ENCODE measurements around the gene SUCLG2.
A peak's percentile ranks its signal among the peaks of the same experiment; 100 is the strongest.

DNA sequence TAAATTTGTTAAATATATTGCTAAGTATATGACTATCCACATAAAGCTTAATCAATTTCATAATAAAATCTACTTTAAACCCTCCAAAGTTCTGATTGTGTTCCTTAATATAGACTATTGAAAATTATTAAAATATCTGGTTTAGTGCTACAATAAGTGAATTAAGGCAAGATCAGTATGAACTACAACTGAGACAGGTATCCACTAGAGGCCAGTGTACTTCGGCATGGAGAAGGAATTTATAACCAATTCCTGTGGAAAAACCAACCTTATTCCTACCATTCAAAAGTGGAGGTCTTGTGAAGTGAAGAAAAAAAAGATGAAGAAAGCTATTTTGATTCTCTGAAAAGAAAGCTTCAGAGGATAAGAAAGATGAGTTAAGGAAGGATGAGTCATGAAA is 237.7 kb downstream of the SUCLG2 start:
- TF ChIP-seq, protein P1, sequence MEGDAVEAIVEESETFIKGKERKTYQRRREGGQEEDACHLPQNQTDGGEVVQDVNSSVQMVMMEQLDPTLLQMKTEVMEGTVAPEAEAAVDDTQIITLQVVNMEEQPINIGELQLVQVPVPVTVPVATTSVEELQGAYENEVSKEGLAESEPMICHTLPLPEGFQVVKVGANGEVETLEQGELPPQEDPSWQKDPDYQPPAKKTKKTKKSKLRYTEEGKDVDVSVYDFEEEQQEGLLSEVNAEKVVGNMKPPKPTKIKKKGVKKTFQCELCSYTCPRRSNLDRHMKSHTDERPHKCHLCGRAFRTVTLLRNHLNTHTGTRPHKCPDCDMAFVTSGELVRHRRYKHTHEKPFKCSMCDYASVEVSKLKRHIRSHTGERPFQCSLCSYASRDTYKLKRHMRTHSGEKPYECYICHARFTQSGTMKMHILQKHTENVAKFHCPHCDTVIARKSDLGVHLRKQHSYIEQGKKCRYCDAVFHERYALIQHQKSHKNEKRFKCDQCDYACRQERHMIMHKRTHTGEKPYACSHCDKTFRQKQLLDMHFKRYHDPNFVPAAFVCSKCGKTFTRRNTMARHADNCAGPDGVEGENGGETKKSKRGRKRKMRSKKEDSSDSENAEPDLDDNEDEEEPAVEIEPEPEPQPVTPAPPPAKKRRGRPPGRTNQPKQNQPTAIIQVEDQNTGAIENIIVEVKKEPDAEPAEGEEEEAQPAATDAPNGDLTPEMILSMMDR (conservative IDR thresholded peaks at IDR 0.05; ENCODE audit: low read depth, low read length) = peak; percentile 19; the same call in 1 of the 2 replicates
- no peak for TF ChIP-seq EZH2 (IDR thresholded peaks at IDR 0.05; ENCODE audit: low read length, unreplicated experiment)
- no peak for TF ChIP-seq EZH2phosphoT487 (IDR thresholded peaks at IDR 0.05; ENCODE audit: borderline replicate concordance, low read length)
